Gastroesophageal sphincter (tissue), 3 donors: ENCODE measurements around the gene GNAI3.

Experiments used
- EP300 ChIP-seq: sonication (generic); formaldehyde crosslinking; IDR thresholded peaks from one replicate; pipeline ENCODE4 v1.6.1; 2017; ENCODE audit warnings: antibody characterized with exemption, mild to moderate bottlenecking
- POLR2A ChIP-seq, 2 donors: fragments of 450-650 bp; IDR thresholded peaks; one replicate each; pipeline ENCODE4 v1.6.1; 2017; ENCODE audit warnings: antibody characterized with exemption in 2 of 2, mild to moderate bottlenecking in 2 of 2, moderate library complexity in 1 of 2
- POLR2AphosphoS5 ChIP-seq: sonication (generic); formaldehyde crosslinking; IDR thresholded peaks from one replicate; pipeline ENCODE4 v1.6.1; 2017; ENCODE audit warnings: antibody characterized with exemption
- TF ChIP-seq, protein P1 (sequence below), 4 experiments: fragments of 200-600 bp in 2 of 4; fragments of 450-650 bp in 2 of 4; sonication (generic) in 1 of 4; IDR thresholded peaks; one replicate each; pipeline ENCODE4 v1.5.1; 2017 to 2019; ENCODE audit warnings: antibody characterized with exemption in 4 of 4, mild to moderate bottlenecking in 2 of 4, moderate library complexity in 2 of 4

DNA sequence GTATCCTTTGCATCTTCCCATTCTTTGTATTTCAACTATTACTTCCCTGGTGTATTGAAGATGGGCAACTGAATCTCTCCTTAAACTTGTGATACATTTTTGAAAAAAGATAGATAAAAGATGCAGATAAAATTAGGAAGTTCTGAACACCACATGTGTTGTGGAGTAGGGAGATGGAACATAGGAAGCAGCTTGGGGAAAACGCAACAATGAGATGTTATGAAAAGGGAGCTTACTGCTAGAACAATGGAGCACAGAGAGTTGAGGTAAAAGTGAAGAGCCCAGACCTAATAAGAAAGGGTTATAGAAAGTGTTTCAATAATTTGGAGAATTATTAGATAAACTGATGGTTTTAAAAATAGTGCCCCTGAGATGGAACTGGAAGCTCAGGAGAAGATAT is 20.9 kb downstream of the GNAI3 start:
- TF ChIP-seq, protein P1, sequence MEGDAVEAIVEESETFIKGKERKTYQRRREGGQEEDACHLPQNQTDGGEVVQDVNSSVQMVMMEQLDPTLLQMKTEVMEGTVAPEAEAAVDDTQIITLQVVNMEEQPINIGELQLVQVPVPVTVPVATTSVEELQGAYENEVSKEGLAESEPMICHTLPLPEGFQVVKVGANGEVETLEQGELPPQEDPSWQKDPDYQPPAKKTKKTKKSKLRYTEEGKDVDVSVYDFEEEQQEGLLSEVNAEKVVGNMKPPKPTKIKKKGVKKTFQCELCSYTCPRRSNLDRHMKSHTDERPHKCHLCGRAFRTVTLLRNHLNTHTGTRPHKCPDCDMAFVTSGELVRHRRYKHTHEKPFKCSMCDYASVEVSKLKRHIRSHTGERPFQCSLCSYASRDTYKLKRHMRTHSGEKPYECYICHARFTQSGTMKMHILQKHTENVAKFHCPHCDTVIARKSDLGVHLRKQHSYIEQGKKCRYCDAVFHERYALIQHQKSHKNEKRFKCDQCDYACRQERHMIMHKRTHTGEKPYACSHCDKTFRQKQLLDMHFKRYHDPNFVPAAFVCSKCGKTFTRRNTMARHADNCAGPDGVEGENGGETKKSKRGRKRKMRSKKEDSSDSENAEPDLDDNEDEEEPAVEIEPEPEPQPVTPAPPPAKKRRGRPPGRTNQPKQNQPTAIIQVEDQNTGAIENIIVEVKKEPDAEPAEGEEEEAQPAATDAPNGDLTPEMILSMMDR (IDR thresholded peaks at IDR 0.05) = no peak
- TF ChIP-seq POLR2A (IDR thresholded peaks at IDR 0.05) (no peak), POLR2AphosphoS5 (no peak), EP300 (no peak)
